SK-N-SH (cell line): ENCODE results near the gene BRS3. TPM values are rescaled to one million over a fixed set of nuclear protein-coding genes. Genes with fewer than 3 reads are reported as not detected.

Source experiments
- CTCF ChIA-PET: fragments of 300-600, 350-600 bp; formaldehyde crosslinking; extraction: SDS; loops from one replicate; lab custom pipeline; 2021; lab: Yijun Ruan, JAX
- POLR2A ChIA-PET: fragments of 350-600 bp; sonication (Branson Sonifier 250); formaldehyde crosslinking; extraction: SDS; loops from one replicate; lab custom pipeline; 2020; ENCODE audit warnings: antibody characterized with exemption, inconsistent platforms; lab: Yijun Ruan, JAX
- DNase-seq: peaks from one replicate; pipeline ENCODE4 v3.0.0; 2012
- H2AFZ ChIP-seq: fragments of 200-600 bp; sonication (generic); 2 replicates; pipeline ENCODE4 v1.8.1; 2016; ENCODE audit warnings: antibody characterized with exemption, mild to moderate bottlenecking, low read depth
- H3F3A ChIP-seq: fragments of 200-600 bp; sonication (generic); replicated peaks from 2 replicates; pipeline ENCODE3; 2016; ENCODE audit warnings: antibody characterized with exemption, mild to moderate bottlenecking; ENCODE audit not compliant: insufficient read depth
- H3K27ac ChIP-seq, 2 experiments: fragments of 200-500 bp in 1 of 2; fragments of 200-600 bp in 1 of 2; sonication (Bioruptor generic) in 1 of 2; sonication (generic), shearing (Covaris generic) in 1 of 2; 2 replicates each; pipeline versions ENCODE4 v1.5.1 to v1.6.1; 2014 to 2016; ENCODE audit warnings: low read depth in 2 of 2, inconsistent platforms in 1 of 2, low read length in 1 of 2, mild to moderate bottlenecking in 1 of 2, mixed read lengths in 1 of 2
- H3K27me3 ChIP-seq: fragments of 200-600 bp; sonication (generic), shearing (Covaris generic); 2 replicates; pipeline ENCODE4 v1.6.1; 2016; ENCODE audit warnings: mixed run types; ENCODE audit not compliant: insufficient read depth
- H3K36me3 ChIP-seq, 2 experiments: fragments of 200-500 bp in 1 of 2; fragments of 200-600 bp in 1 of 2; sonication (Bioruptor generic) in 1 of 2; sonication (generic) in 1 of 2; replicated peaks in 1 of 2; 2 replicates each; pipeline versions ENCODE3 to v1.5.1; 2014 to 2016; ENCODE audit warnings: low read length in 1 of 2, mild to moderate bottlenecking in 1 of 2; ENCODE audit not compliant: insufficient read depth in 2 of 2, control insufficient read depth in 1 of 2
- H3K4me1 ChIP-seq, 2 experiments: fragments of 200-500 bp in 1 of 2; fragments of 200-600 bp in 1 of 2; sonication (Bioruptor generic) in 1 of 2; sonication (generic), shearing (Covaris generic) in 1 of 2; 2 replicates each; pipeline versions ENCODE4 v1.5.1 to v1.6.1; 2014 to 2016; ENCODE audit warnings: low read depth in 1 of 2, low read length in 1 of 2, mixed run types in 1 of 2; ENCODE audit not compliant: insufficient read depth in 2 of 2, control insufficient read depth in 1 of 2
- H3K4me2 ChIP-seq: fragments of 200-600 bp; sonication (generic), shearing (Covaris generic); 2 replicates; pipeline ENCODE4 v1.6.1; 2017; ENCODE audit warnings: mixed run types
- H3K4me3 ChIP-seq, 2 experiments: fragments of 200-500 bp in 1 of 2; fragments of 200-600 bp in 1 of 2; sonication (Bioruptor generic) in 1 of 2; sonication (generic), shearing (Covaris generic) in 1 of 2; 2 replicates each; pipeline versions ENCODE4 v1.5.1 to v1.8.1; 2014 to 2016; ENCODE audit warnings: low read depth in 2 of 2, inconsistent platforms in 1 of 2, low read length in 1 of 2, mild to moderate bottlenecking in 1 of 2, mixed read lengths in 1 of 2, moderate library complexity in 1 of 2
- H3K79me2 ChIP-seq: fragments of 200-600 bp; sonication (generic); 2 replicates; pipeline ENCODE4 v1.8.1; 2017; ENCODE audit warnings: mild to moderate bottlenecking; ENCODE audit not compliant: insufficient read depth
- H3K9ac ChIP-seq: fragments of 200-600 bp; sonication (generic); 2 replicates; pipeline ENCODE4 v1.6.1; 2017; ENCODE audit warnings: mixed run types
- H3K9me2 ChIP-seq: fragments of 200-600 bp; sonication (generic); 2 replicates; pipeline ENCODE4 v1.6.1; 2017; ENCODE audit warnings: mixed run types
- H3K9me3 ChIP-seq: fragments of 200-600 bp; sonication (generic); 2 replicates; pipeline ENCODE4 v1.6.1; 2017; ENCODE audit warnings: mixed run types, mild to moderate bottlenecking, moderate library complexity
- H4K20me1 ChIP-seq: fragments of 200-600 bp; sonication (generic); 2 replicates; pipeline ENCODE4 v1.6.1; 2017; ENCODE audit warnings: mild to moderate bottlenecking, mixed run types; ENCODE audit not compliant: insufficient read depth
- EP300 ChIP-seq, 2 experiments: IDR thresholded peaks; 2 replicates each; pipeline versions ENCODE4 v1.4.0 to v1.6.1; 2012; ENCODE audit warnings: borderline replicate concordance in 1 of 2, low read depth in 1 of 2, low read length in 1 of 2
- FOSL2 ChIP-seq: IDR thresholded peaks from 2 replicates; pipeline ENCODE4 v1.4.0; 2012; ENCODE audit warnings: low read depth, mild to moderate bottlenecking, moderate library complexity, borderline replicate concordance
- FOXJ3 ChIP-seq: sonication (generic); formaldehyde crosslinking; IDR thresholded peaks from 2 replicates; pipeline ENCODE4 v1.5.1; 2020; ENCODE audit warnings: mild to moderate bottlenecking, missing genetic modification reagents
- FOXM1 ChIP-seq: IDR thresholded peaks from 2 replicates; pipeline ENCODE4 v1.4.0; 2012; ENCODE audit warnings: low read depth, mild to moderate bottlenecking
- GABPA ChIP-seq: IDR thresholded peaks from 2 replicates; pipeline ENCODE4 v1.4.0; 2012; ENCODE audit warnings: low read depth, mild to moderate bottlenecking
- GATA2 ChIP-seq: sonication (generic); formaldehyde crosslinking; IDR thresholded peaks from 2 replicates; pipeline ENCODE4 v1.5.0; 2020; ENCODE audit warnings: mild to moderate bottlenecking, missing genetic modification reagents
- NRF1 ChIP-seq: IDR thresholded peaks from 2 replicates; pipeline ENCODE4 v1.6.1; 2012; ENCODE audit warnings: low read depth, mild to moderate bottlenecking, low read length
- POLR2AphosphoS5 ChIP-seq: IDR thresholded peaks from 2 replicates; pipeline ENCODE4 v1.6.1; 2012; ENCODE audit warnings: low read depth, low read length
- WGBS: methylation state at CpG from one replicate; pipeline ENCODE4 v1.1.6; 2017; ENCODE audit warnings: low lambda C conversion rate; 5-methylcytosine and 5-hydroxymethylcytosine counted together
- polyA plus RNA-seq, 3 experiments: library from polyadenylated mRNA; depleted of rRNA; stranded (reverse); fragments of >200 nt; gene quantifications; 2 replicates each; pipeline ENCODE4 v1.2.3, GENCODE V29; 2012
- TF ChIP-seq, protein P1 (sequence below): IDR thresholded peaks from 2 replicates; pipeline ENCODE4 v1.4.0; 2012; ENCODE audit warnings: low read depth, borderline replicate concordance
- TF ChIP-seq, protein P2 (sequence below): IDR thresholded peaks from 2 replicates; pipeline ENCODE4 v1.6.1; 2012; ENCODE audit warnings: mild to moderate bottlenecking, low read depth, low read length, moderate library complexity
- TF ChIP-seq, protein P3 (sequence below): IDR thresholded peaks from 2 replicates; pipeline ENCODE4 v1.4.0; 2012; ENCODE audit warnings: low read depth
- TF ChIP-seq, protein P4 (sequence below): IDR thresholded peaks from 2 replicates; pipeline ENCODE4 v1.4.0; 2012; ENCODE audit warnings: low read depth, borderline replicate concordance

The BRS3 gene
- polyA plus RNA-seq, 1 of the 3 experiments (the other 2 are of a cell fraction): not detected

DNA sequence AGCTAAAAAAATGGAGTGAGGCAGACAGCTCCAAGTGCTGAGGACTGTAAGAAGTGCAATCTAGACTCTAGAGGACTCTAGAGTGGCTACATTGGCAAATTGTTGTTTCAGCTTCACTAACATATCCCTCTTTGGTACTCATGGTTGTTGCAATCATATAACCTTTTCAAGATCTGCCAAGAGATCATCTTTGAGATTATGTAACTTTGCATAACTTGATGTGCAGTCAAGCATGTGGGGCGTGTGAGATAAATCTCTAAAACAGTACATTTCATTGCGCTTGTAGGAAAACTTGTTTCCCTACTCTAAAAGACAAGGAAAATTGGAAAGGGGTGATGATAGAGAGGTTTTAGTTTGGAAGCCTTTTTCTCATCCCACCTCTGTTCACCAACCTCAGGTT, 11.2 kb upstream of the BRS3 start:
- WGBS: 39% methylated on average over 2 of the region's 2 CpGs

More for the DNA sequence above, 11.2 kb upstream of the BRS3 start:
- H3K9me2 ChIP-seq: no peaks in the 10 kb centered on the region
- H3K36me3 ChIP-seq: no peaks in the 10 kb centered on the region
- DNase-seq: no peak
- no peaks in the 10 kb centered on the region for H3K4me1 ChIP-seq
- no peak overlapping the region for H3K4me3 ChIP-seq
- H3K79me2 ChIP-seq: no peaks in the 10 kb centered on the region
- no peaks in the 10 kb centered on the region for H3K9me3 ChIP-seq
- POLR2A ChIA-PET: no interaction called here
- no peaks in the 10 kb centered on the region for H4K20me1 ChIP-seq
- H3K27me3 ChIP-seq: no peaks in the 10 kb centered on the region; the same call in 1 of the 2 replicates
- no peak overlapping the region for H2AFZ ChIP-seq
- H3F3A ChIP-seq: no peaks in the 10 kb centered on the region
- H3K9ac ChIP-seq: no peak overlapping the region
- TF ChIP-seq, protein P1, sequence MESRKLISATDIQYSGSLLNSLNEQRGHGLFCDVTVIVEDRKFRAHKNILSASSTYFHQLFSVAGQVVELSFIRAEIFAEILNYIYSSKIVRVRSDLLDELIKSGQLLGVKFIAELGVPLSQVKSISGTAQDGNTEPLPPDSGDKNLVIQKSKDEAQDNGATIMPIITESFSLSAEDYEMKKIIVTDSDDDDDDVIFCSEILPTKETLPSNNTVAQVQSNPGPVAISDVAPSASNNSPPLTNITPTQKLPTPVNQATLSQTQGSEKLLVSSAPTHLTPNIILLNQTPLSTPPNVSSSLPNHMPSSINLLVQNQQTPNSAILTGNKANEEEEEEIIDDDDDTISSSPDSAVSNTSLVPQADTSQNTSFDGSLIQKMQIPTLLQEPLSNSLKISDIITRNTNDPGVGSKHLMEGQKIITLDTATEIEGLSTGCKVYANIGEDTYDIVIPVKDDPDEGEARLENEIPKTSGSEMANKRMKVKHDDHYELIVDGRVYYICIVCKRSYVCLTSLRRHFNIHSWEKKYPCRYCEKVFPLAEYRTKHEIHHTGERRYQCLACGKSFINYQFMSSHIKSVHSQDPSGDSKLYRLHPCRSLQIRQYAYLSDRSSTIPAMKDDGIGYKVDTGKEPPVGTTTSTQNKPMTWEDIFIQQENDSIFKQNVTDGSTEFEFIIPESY: no peak
- no peak for TF ChIP-seq FOXM1
- TF ChIP-seq, protein P2, sequence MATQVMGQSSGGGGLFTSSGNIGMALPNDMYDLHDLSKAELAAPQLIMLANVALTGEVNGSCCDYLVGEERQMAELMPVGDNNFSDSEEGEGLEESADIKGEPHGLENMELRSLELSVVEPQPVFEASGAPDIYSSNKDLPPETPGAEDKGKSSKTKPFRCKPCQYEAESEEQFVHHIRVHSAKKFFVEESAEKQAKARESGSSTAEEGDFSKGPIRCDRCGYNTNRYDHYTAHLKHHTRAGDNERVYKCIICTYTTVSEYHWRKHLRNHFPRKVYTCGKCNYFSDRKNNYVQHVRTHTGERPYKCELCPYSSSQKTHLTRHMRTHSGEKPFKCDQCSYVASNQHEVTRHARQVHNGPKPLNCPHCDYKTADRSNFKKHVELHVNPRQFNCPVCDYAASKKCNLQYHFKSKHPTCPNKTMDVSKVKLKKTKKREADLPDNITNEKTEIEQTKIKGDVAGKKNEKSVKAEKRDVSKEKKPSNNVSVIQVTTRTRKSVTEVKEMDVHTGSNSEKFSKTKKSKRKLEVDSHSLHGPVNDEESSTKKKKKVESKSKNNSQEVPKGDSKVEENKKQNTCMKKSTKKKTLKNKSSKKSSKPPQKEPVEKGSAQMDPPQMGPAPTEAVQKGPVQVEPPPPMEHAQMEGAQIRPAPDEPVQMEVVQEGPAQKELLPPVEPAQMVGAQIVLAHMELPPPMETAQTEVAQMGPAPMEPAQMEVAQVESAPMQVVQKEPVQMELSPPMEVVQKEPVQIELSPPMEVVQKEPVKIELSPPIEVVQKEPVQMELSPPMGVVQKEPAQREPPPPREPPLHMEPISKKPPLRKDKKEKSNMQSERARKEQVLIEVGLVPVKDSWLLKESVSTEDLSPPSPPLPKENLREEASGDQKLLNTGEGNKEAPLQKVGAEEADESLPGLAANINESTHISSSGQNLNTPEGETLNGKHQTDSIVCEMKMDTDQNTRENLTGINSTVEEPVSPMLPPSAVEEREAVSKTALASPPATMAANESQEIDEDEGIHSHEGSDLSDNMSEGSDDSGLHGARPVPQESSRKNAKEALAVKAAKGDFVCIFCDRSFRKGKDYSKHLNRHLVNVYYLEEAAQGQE: no peak
- no peak for TF ChIP-seq EP300 (IDR thresholded peaks at IDR 0.05; ENCODE audit: borderline replicate concordance in 1 of 2, low read depth in 1 of 2, low read length in 1 of 2)
- no peak for TF ChIP-seq GATA2 (CRISPR knock-in tag)
- TF ChIP-seq, protein P3, sequence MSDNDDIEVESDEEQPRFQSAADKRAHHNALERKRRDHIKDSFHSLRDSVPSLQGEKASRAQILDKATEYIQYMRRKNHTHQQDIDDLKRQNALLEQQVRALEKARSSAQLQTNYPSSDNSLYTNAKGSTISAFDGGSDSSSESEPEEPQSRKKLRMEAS: no peak
- no peak for TF ChIP-seq FOSL2
- TF ChIP-seq FOXJ3 (CRISPR knock-in tag): no peak
- no peak for TF ChIP-seq GABPA
- no peak for TF ChIP-seq POLR2AphosphoS5
- no peak for TF ChIP-seq NRF1
- TF ChIP-seq, protein P4, sequence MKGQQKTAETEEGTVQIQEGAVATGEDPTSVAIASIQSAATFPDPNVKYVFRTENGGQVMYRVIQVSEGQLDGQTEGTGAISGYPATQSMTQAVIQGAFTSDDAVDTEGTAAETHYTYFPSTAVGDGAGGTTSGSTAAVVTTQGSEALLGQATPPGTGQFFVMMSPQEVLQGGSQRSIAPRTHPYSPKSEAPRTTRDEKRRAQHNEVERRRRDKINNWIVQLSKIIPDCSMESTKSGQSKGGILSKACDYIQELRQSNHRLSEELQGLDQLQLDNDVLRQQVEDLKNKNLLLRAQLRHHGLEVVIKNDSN: no peak
- TF ChIP-seq, all 33 proteins: peak for 0
- CTCF ChIA-PET: interaction anchor here (1.3 kb wide), 1 partner anchor 219 kb away, joined by 4 read pairs; no protein-coding TSS in a partner anchor
- Histone ChIP-seq H3K27ac (no peak overlapping the region), H3K4me2 (no peak overlapping the region)
